ENCODE data around the gene CHRNB2. TPM values are rescaled to one million over a fixed set of nuclear protein-coding genes. Genes with fewer than 3 reads are reported as not detected.

The CHRNB2 gene
- total and polyA plus RNA-seq, 2 of the 8 experiments (the other 6 are each of a cell fraction or from before 2014, with no cell fraction given) = 3.1 to 4.1 TPM

- TF ChIP-seq, protein P1, sequence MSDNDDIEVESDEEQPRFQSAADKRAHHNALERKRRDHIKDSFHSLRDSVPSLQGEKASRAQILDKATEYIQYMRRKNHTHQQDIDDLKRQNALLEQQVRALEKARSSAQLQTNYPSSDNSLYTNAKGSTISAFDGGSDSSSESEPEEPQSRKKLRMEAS (IDR thresholded peaks at IDR 0.05) = no peak
Measured at GRCh38 chr1:154519591-154519991, 48.0 kb upstream of the CHRNB2 start (continued).

All from H1 (cell line).